Panc1 (cell line): ENCODE results near the gene ZFAND4. TPM values are rescaled to one million over a fixed set of nuclear protein-coding genes. Genes with fewer than 3 reads are reported as not detected.
"Not testable (repeated sequence)": the region's sequence is repeated elsewhere in the genome, so short reads cannot be mapped to it uniquely, and the experiment has no call there.

ENCODE experiments used
- ATAC-seq: fragments of 200-7000 bp; cut with Tn5 transposase; 2 replicates; pipeline ENCODE4 v1.9.1; 2020; ENCODE audit warnings: mild to moderate bottlenecking, moderate library complexity
- BruUV-seq: library from RNA; stranded (reverse); fragments of 400-500 nt; replicated peaks from 2 replicates; lab custom pipeline; 2021; lab: Mats Ljungman, UMichigan
- CTCF ChIA-PET: fragments of 300-600 bp; sonication (Branson Sonifier 250); formaldehyde crosslinking; loops from one replicate; lab custom pipeline; 2022; ENCODE audit warnings: antibody characterized with exemption; lab: Charles Lee
- POLR2A ChIA-PET: fragments of 300-600 bp; sonication (Branson Sonifier 250); formaldehyde crosslinking; loops from one replicate; lab custom pipeline; 2022; ENCODE audit warnings: antibody characterized with exemption; lab: Charles Lee
- DNase-seq: peaks from one replicate; pipeline ENCODE4 v3.0.0-alpha.2; 2010; ENCODE audit warnings: low read depth, low spot score
- H3K27ac ChIP-seq: 2 replicates; pipeline ENCODE4 v1.5.1; 2011; ENCODE audit warnings: mild to moderate bottlenecking, low read length, inconsistent platforms
- H3K27me3 ChIP-seq: fragments of 200-500 bp; sonication (Bioruptor generic); 2 replicates; pipeline ENCODE4 v1.6.0; 2014; ENCODE audit warnings: low read length, inconsistent platforms; ENCODE audit not compliant: control insufficient read depth, insufficient read depth
- H3K36me3 ChIP-seq: fragments of 200-500 bp; sonication (Bioruptor generic); 2 replicates; pipeline ENCODE4 v1.5.1; 2014; ENCODE audit warnings: inconsistent platforms, mild to moderate bottlenecking, low read length, moderate library complexity; ENCODE audit not compliant: control insufficient read depth, insufficient read depth
- H3K4me1 ChIP-seq: 2 replicates; pipeline ENCODE4 v1.5.1; 2011; ENCODE audit warnings: inconsistent platforms, mild to moderate bottlenecking, low read length, moderate library complexity; ENCODE audit not compliant: control insufficient read depth, insufficient read depth
- H3K4me3 ChIP-seq, 2 experiments: 2 replicates each; pipeline ENCODE4 v1.5.1; 2011 to 2012; ENCODE audit warnings: low read depth in 2 of 2, low read length in 2 of 2, mild to moderate bottlenecking in 2 of 2, inconsistent platforms in 1 of 2, moderate library complexity in 1 of 2
- H3K9me3 ChIP-seq: fragments of 200-500 bp; sonication (Bioruptor generic); 2 replicates; pipeline ENCODE4 v1.5.1; 2014; ENCODE audit warnings: low read depth, mild to moderate bottlenecking, inconsistent platforms, low read length, moderate library complexity; ENCODE audit not compliant: control insufficient read depth, insufficient read depth
- POLR2AphosphoS5 ChIP-seq: IDR thresholded peaks from 2 replicates; pipeline ENCODE4 v1.6.1; 2012; ENCODE audit warnings: mild to moderate bottlenecking, low read depth, low read length, moderate library complexity
- SIN3A ChIP-seq: IDR thresholded peaks from 2 replicates; pipeline ENCODE4 v1.6.1; 2012; ENCODE audit warnings: low read depth, mild to moderate bottlenecking, low read length, moderate library complexity, borderline replicate concordance; ENCODE audit not compliant: insufficient read depth
- TCF7L2 ChIP-seq: IDR thresholded peaks from 2 replicates; pipeline ENCODE4 v1.6.1; 2011; ENCODE audit warnings: mild to moderate bottlenecking, low read depth, low read length, inconsistent platforms
- in situ Hi-C: cut with HindIII; loops from 2 replicates; pipeline ENCODE4 v1.10.0; 2016; ENCODE audit warnings: low sequenced_read_pairs, low pct_unique_long_range_greater_than_20kb
- intact Hi-C: fragments of 100-400 bp; cut with micrococcal nuclease; formaldehyde crosslinking; loops from one replicate; pipeline ENCODE4 v1.10.0; 2022; ENCODE audit not compliant: unreplicated experiment
- total RNA-seq: library from RNA; stranded (reverse); gene quantifications from one replicate; pipeline ENCODE4 v1.2.1, GENCODE V29; 2021; ENCODE audit not compliant: unreplicated experiment
- TF ChIP-seq, protein P1 (sequence below): fragments of 450-650 bp; IDR thresholded peaks from 2 replicates; pipeline ENCODE4 v1.5.1; 2017; ENCODE audit warnings: mild to moderate bottlenecking
- TF ChIP-seq, protein P2 (sequence below), 2 experiments: IDR thresholded peaks; 2 replicates each; pipeline ENCODE4 v1.6.1; 2011 to 2012; ENCODE audit warnings: low read depth in 2 of 2, control low read depth in 1 of 2, low read length in 1 of 2, mild to moderate bottlenecking in 1 of 2, moderate library complexity in 1 of 2; ENCODE audit not compliant: insufficient read depth in 1 of 2

The ZFAND4 gene
- total RNA-seq, 1 experiment from 2014 or later: 23.6 TPM

DNA sequence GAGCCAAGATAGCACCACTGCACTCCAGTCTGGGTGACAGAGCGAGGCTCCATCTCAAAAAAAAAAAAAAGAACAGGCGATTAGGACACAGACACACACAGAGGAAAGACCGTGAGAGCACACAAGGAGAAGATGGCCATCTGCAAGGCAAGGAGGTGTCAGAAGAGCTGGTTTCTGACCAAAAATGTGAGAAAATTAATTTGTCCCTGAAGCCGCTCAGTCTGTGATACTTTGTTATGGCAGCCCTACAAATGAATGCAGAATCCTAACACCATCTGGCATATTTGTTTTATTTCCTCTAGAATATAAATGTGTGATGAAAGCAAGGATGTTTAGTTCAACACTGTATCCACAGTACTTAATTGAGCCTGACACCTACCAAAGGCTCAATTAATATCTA is 69.7 kb downstream of the ZFAND4 start:
- H3K9me3 ChIP-seq: no peaks in the 10 kb centered on the region; the same call in 1 of the 2 replicates
- H3K27me3 ChIP-seq: no peaks in the 10 kb centered on the region
- no peak for ATAC-seq
- TF ChIP-seq, protein P1, sequence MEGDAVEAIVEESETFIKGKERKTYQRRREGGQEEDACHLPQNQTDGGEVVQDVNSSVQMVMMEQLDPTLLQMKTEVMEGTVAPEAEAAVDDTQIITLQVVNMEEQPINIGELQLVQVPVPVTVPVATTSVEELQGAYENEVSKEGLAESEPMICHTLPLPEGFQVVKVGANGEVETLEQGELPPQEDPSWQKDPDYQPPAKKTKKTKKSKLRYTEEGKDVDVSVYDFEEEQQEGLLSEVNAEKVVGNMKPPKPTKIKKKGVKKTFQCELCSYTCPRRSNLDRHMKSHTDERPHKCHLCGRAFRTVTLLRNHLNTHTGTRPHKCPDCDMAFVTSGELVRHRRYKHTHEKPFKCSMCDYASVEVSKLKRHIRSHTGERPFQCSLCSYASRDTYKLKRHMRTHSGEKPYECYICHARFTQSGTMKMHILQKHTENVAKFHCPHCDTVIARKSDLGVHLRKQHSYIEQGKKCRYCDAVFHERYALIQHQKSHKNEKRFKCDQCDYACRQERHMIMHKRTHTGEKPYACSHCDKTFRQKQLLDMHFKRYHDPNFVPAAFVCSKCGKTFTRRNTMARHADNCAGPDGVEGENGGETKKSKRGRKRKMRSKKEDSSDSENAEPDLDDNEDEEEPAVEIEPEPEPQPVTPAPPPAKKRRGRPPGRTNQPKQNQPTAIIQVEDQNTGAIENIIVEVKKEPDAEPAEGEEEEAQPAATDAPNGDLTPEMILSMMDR: no peak
- TF ChIP-seq TCF7L2 (no peak), SIN3A (no peak)
- TF ChIP-seq, protein P2, sequence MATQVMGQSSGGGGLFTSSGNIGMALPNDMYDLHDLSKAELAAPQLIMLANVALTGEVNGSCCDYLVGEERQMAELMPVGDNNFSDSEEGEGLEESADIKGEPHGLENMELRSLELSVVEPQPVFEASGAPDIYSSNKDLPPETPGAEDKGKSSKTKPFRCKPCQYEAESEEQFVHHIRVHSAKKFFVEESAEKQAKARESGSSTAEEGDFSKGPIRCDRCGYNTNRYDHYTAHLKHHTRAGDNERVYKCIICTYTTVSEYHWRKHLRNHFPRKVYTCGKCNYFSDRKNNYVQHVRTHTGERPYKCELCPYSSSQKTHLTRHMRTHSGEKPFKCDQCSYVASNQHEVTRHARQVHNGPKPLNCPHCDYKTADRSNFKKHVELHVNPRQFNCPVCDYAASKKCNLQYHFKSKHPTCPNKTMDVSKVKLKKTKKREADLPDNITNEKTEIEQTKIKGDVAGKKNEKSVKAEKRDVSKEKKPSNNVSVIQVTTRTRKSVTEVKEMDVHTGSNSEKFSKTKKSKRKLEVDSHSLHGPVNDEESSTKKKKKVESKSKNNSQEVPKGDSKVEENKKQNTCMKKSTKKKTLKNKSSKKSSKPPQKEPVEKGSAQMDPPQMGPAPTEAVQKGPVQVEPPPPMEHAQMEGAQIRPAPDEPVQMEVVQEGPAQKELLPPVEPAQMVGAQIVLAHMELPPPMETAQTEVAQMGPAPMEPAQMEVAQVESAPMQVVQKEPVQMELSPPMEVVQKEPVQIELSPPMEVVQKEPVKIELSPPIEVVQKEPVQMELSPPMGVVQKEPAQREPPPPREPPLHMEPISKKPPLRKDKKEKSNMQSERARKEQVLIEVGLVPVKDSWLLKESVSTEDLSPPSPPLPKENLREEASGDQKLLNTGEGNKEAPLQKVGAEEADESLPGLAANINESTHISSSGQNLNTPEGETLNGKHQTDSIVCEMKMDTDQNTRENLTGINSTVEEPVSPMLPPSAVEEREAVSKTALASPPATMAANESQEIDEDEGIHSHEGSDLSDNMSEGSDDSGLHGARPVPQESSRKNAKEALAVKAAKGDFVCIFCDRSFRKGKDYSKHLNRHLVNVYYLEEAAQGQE (IDR thresholded peaks at IDR 0.05; ENCODE audit: insufficient read depth in 1 of 2, low read depth in 2 of 2, low read length in 1 of 2): no peak
- ChIA-PET CTCF (no interaction called here), POLR2A (no interaction called here)
- no peak overlapping the region for H3K27ac ChIP-seq
- intact Hi-C loops: no loop called here
- in situ Hi-C loops: no loop called here
- H3K4me1 ChIP-seq: no peaks in the 10 kb centered on the region
- DNase-seq: no peak
- H3K4me3 ChIP-seq: no peak overlapping the region
- no TSS peak for BruUV-seq
- H3K36me3 ChIP-seq: no peaks in the 10 kb centered on the region

DNA sequence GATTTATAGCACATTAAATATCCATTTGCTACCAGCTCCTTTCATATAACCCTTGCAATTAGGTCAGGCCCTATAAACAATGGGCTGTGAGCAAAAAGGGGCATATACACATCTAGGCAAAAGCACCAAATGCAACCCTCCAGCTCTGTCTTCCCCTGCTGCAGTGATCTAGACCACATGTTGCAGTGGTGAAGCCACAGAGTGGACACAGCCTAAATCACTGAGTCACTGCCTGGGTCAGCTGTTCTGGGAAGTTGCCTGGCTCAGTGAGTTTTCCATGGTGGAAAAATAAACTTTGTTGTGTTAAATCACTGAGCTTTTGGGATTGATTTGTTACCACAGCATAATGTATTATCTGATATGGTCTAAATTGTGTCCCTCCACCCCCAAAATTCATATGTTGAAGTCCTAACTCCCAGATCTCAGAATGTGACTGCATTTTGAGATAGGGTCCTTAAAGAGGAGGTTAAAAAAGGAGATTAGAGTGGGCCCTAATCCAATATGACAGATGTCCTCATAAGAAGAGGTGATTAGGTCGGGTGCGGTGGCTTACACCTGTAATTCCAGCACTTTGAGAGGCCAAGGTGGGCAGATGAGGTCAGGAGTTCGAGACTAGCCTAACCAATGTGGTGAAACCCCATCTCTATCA is 70.4 kb downstream of the ZFAND4 start:
- TF ChIP-seq, protein P1: no peak
- TF ChIP-seq SIN3A (no peak), TCF7L2 (no peak), POLR2AphosphoS5 (no peak)
- TF ChIP-seq, protein P2 (IDR thresholded peaks at IDR 0.05; ENCODE audit: insufficient read depth in 1 of 2, low read depth in 2 of 2, low read length in 1 of 2): no peak
- no peaks in the 10 kb centered on the region for H3K36me3 ChIP-seq
- CTCF ChIA-PET: no interaction called here
- POLR2A ChIA-PET: no interaction called here
- no TSS peak for BruUV-seq
- no peaks in the 10 kb centered on the region for H3K27me3 ChIP-seq
- H3K4me3 ChIP-seq: no peak overlapping the region
- H3K9me3 ChIP-seq: no peaks in the 10 kb centered on the region; the same call in 1 of the 2 replicates
- DNase-seq (no peak), ATAC-seq (no peak)
- intact Hi-C loops (no loop called here), in situ Hi-C loops (no loop called here)
- no peak overlapping the region; the same call in 1 of the 2 replicates for H3K27ac ChIP-seq
- no peaks in the 10 kb centered on the region for H3K4me1 ChIP-seq

DNA sequence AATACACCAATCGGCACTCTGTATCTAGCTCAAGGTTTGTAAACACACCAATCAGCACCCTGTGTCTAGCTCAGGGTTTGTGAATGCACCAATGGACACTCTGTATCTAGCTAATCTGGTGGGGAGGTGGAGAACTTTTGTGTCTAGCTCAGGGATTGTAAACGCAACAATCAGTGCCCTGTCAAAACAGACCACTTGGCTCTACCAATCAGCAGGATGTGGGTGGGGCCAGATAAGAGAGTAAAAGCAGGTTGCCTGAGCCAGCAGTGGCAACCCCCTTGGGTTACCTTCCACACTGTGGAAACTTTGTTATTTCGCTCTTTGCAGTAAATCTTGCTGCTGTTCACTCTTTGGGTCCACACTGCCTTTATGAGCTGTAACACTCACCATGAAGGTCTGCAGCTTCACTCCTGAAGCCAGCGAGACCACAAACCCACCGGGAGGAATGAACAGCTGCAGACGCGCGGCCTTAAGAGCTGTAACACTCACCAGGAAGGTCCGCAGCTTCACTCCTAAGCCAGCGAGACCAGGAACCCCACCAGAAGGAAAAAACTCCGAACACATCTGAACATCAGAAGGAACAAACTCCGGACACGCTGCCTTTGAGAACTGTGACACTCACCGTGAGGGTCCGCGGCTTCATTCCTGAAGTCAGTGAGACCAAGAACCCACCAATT is 71.2 kb downstream of the ZFAND4 start:
- BruUV-seq, in situ Hi-C loops: not testable (repeated sequence)

More for the DNA sequence above, 71.2 kb downstream of the ZFAND4 start:
- H3K9me3 ChIP-seq, H3K27me3 ChIP-seq, H3K27ac ChIP-seq, H3K4me3 ChIP-seq, CTCF ChIA-PET, H3K4me1 ChIP-seq, H3K36me3 ChIP-seq, intact Hi-C loops, ATAC-seq, DNase-seq: not testable (repeated sequence)
- POLR2A ChIA-PET: interaction anchor here (0.7 kb wide), 1 partner anchor 17 kb away, joined by 3 read pairs; no protein-coding TSS in a partner anchor
